HFFc6 (cell line): ENCODE results near the gene SLIT3. TPM values are rescaled to one million over a fixed set of nuclear protein-coding genes. Genes with fewer than 3 reads are reported as not detected.

Source experiments
- DNase-seq: peaks from one replicate; pipeline ENCODE4 v3.0.0-alpha.2; 2018
- H3K27ac Mint-ChIP-seq: 2 replicates; pipeline ENCODE4 v1.8.0; 2020; ENCODE audit warnings: mild to moderate bottlenecking, mixed read lengths
- H3K27me3 Mint-ChIP-seq: 2 replicates; pipeline ENCODE4 v1.8.0; 2021; ENCODE audit warnings: mild to moderate bottlenecking, moderate library complexity, mixed read lengths; ENCODE audit not compliant: insufficient read depth
- H3K36me3 Mint-ChIP-seq: 2 replicates; pipeline ENCODE4 v1.8.0; 2021; ENCODE audit warnings: low read depth, mixed read lengths
- H3K4me1 Mint-ChIP-seq: 2 replicates; pipeline ENCODE4 v1.8.0; 2020; ENCODE audit warnings: low read depth, mixed read lengths
- H3K4me3 Mint-ChIP-seq: 2 replicates; pipeline ENCODE4 v1.8.0; 2020; ENCODE audit warnings: mild to moderate bottlenecking, moderate library complexity, mixed read lengths
- H3K9me3 Mint-ChIP-seq: 2 replicates; pipeline ENCODE4 v1.8.0; 2020; ENCODE audit warnings: mild to moderate bottlenecking, mixed read lengths
- CTCF ChIP-seq: fragments of 200-600 bp; sonication (generic); IDR thresholded peaks from 2 replicates; pipeline ENCODE4 v1.5.0; 2021; ENCODE audit warnings: antibody characterized with exemption, mild to moderate bottlenecking
- total RNA-seq, 6 experiments: library from RNA; stranded (reverse); fragmentation: NEBNext Ultra II Directional; extraction: Animal tissue kit (Norgen Biotek cat#: 25700); gene quantifications; 2 replicates in 1 of 6; 3 replicates in 5 of 6; pipeline ENCODE4 v1.2.3, GENCODE V29; 2021

SLIT3 gene
- total RNA-seq, 6 experiments from 2014 or later: 4.2 to 8.3 (median 7.1) TPM

DNA sequence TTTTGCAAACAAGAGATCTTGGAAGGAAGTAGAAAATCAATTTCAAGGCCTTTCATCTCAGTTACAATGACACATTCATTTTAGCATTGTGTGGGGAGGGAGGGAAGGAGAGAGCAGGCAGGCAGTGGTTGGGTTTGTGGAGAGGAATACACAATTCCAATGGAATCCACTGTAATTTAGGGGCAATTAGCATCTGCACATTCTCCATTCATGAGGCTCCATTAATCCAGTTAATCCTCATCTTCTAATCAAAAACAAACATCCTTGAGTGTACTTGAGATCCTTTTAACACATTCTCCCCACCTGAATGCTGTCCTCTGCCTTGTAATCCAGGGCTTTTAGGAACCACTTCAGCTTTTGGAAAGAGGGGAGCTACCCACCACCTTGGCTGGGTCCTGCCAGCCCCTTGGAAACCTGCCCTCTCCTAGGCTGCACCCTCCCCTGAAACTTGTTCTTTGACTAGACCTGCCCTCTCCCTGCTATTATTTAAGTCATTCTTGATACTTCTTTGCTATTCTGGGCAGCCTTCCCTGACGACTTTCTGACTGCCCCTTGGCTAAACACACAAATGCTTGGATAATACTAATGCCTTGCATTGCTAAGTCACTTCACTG is 271.2 kb downstream of the SLIT3 start:
- Mint-ChIP-seq H3K27me3 (peaks cover 2% of the 10 kb centered on the region; the same call in 1 of the 2 replicates), H3K4me1 (no peaks in the 10 kb centered on the region), H3K9me3 (peaks cover 9% of the 10 kb centered on the region; the same call in 1 of the 2 replicates), H3K27ac (0 out of 2 replicates have a peak overlapping the region, but pooled peaks have one; percentile 20), H3K36me3 (no peaks in the 10 kb centered on the region), H3K4me3 (no peak overlapping the region)
- no peak for DNase-seq
- TF ChIP-seq CTCF: no peak

DNA sequence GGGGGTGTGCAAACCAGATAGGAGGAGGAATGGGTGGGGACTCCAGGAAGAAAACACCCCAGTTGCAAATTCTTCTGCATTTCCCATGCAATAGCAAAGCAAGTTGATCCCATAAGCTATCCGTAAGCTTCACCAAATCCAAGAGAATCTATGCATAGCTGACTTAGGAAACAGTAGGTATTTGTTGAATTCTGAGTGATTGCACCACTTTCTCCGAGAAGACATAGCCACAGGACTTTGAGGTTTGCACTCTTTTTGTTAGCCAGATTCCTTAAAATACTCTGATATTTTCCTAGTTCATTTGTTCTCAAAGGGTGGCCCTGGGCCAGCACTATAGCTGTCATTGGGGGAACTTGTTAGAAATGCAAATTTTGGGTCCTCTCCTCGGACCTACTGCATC is 271.9 kb downstream of the SLIT3 start:
- TF ChIP-seq CTCF: no peak
- no peaks in the 10 kb centered on the region for H3K36me3 Mint-ChIP-seq
- no peak for DNase-seq
- peaks cover 2% of the 10 kb centered on the region; the same call in 1 of the 2 replicates for H3K27me3 Mint-ChIP-seq
- H3K9me3 Mint-ChIP-seq: peaks cover 6% of the 10 kb centered on the region; the same call in 1 of the 2 replicates
- no peak overlapping the region for H3K27ac Mint-ChIP-seq
- no peak overlapping the region for H3K4me3 Mint-ChIP-seq
- no peaks in the 10 kb centered on the region for H3K4me1 Mint-ChIP-seq

DNA sequence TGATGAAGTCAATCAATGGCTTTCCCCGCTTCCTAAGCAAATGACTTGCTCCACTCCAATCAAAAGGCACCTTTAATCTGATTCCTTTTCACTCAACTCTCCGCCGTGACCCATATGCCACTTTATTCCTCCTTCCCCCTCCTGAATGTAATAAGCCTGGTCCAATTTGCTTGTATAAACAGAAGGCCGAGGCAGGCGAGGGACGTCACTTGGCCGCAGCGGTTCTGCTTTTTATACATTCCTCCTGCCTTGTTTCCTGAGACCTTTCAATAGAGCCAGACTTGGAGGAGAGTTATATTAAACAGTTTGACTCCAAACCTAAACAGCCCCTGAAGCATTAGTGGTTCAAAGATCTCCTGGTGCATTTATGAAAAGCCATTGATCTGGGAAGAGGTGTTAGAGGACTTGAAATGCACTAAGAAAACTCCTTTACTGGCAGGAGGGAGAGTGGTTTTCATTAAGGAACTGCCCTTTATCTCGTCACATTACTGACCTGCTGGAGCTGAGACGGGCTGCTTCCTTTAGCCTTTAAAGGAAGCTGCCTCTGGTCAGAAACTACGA is 273.4 kb downstream of the SLIT3 start:
- no peak for DNase-seq
- H3K27ac Mint-ChIP-seq: no peak overlapping the region
- H3K4me3 Mint-ChIP-seq: no peak overlapping the region
- no peak for TF ChIP-seq CTCF
- peaks cover 2% of the 10 kb centered on the region; the same call in 1 of the 2 replicates for H3K27me3 Mint-ChIP-seq
- no peaks in the 10 kb centered on the region for H3K4me1 Mint-ChIP-seq
- no peaks in the 10 kb centered on the region for H3K36me3 Mint-ChIP-seq
- H3K9me3 Mint-ChIP-seq: peaks cover 4% of the 10 kb centered on the region; the same call in 1 of the 2 replicates

DNA sequence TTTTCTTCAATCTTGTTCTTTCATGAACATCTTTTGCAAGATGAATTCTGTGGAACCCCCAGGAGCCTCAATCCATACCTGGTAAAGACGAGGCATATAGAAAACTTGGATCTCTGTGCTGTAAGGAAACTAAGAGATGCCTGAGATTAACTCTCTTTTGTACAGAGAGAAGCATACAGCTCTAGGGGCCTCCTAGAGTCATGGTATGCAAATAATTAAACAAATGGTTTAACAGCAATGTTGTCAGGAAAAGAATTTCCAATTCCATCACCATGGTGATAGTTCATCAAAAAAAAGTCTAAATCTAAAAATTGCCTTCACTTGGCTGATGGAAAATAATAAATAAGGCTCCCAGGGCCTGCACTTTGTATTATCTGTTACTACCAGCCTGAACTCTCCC is 275.4 kb downstream of the SLIT3 start:
- Mint-ChIP-seq H3K4me1 (no peaks in the 10 kb centered on the region), H3K36me3 (no peaks in the 10 kb centered on the region), H3K9me3 (peaks cover 4% of the 10 kb centered on the region; the same call in 1 of the 2 replicates), H3K4me3 (no peak overlapping the region), H3K27ac (no peak overlapping the region), H3K27me3 (peaks cover 4% of the 10 kb centered on the region; the same call in 1 of the 2 replicates)
- no peak for TF ChIP-seq CTCF
- DNase-seq: no peak

DNA sequence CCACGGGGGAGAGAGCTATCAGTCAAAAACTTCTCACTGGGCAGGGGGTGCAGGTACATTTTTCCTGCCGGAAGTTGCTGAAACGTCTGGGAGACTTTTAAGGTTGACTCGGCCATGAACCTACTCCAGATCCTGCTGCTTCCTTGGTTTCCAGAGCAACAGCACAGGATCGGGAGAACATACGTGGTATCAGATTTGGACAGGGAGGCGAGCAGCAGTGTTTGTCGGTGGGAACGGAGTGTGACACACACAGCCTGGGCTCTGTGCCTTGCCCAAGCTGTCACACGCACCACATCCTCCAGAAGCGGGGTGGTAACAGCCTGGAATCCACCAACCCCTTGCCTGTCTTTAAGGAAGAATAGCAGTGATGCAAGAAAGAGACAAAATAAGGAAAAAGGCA is 276.5 kb downstream of the SLIT3 start:
- DNase-seq: no peak
- no peaks in the 10 kb centered on the region for H3K4me1 Mint-ChIP-seq
- TF ChIP-seq CTCF: no peak
- no peaks in the 10 kb centered on the region for H3K36me3 Mint-ChIP-seq
- peaks cover 4% of the 10 kb centered on the region; the same call in 1 of the 2 replicates for H3K27me3 Mint-ChIP-seq
- H3K4me3 Mint-ChIP-seq: no peak overlapping the region
- H3K9me3 Mint-ChIP-seq: peaks cover 4% of the 10 kb centered on the region; the same call in 1 of the 2 replicates
- no peak overlapping the region for H3K27ac Mint-ChIP-seq
